CD4-positive, alpha-beta T cell treated with Interleukin-15 for 4 hours (primary cell): ENCODE measurements around the gene ALKAL2.

Experiments used
- DNase-seq: peaks from one replicate; pipeline ENCODE4 v3.0.0-alpha.2; 2020; ENCODE audit warnings: low spot score

Gene ALKAL2

GRCh38 chr2:290090-290722 is 2.3 kb upstream of the ALKAL2 start:
- peak; percentile 45 for DNase-seq

- no peak for DNase-seq
Observed at GRCh38 chr2:289362-290089, 1.6 kb upstream of the ALKAL2 start.

- DNase-seq, result no peak
Observed at GRCh38 chr2:288758-289361, 969 bp upstream of the ALKAL2 start.

GRCh38 chr2:287471-287885 is 413 bp downstream of the ALKAL2 start:
- no peak for DNase-seq

- DNase-seq, result no peak
Observed at GRCh38 chr2:286774-287392, 1.0 kb downstream of the ALKAL2 start.

- DNase-seq, result no peak
Observed at GRCh38 chr2:286035-286434, 1.9 kb downstream of the ALKAL2 start.

- no peak for DNase-seq
Observed at GRCh38 chr2:285531-285930, 2.4 kb downstream of the ALKAL2 start.

- DNase-seq, result no peak
Observed at GRCh38 chr2:284896-285492, 2.9 kb downstream of the ALKAL2 start.

GRCh38 chr2:283996-284794 is 3.7 kb downstream of the ALKAL2 start:
- no peak for DNase-seq

GRCh38 chr2:282371-283263 is 5.3 kb downstream of the ALKAL2 start:
- DNase-seq, result no peak

GRCh38 chr2:281381-281780 is 6.5 kb downstream of the ALKAL2 start:
- no peak for DNase-seq

GRCh38 chr2:280650-281110 is 7.2 kb downstream of the ALKAL2 start:
- no peak for DNase-seq

- DNase-seq, result no peak
Observed at GRCh38 chr2:279956-280649, 7.8 kb downstream of the ALKAL2 start.

- no peak for DNase-seq
Observed at GRCh38 chr2:279366-279765, 8.5 kb downstream of the ALKAL2 start.

- DNase-seq, result no peak
Observed at GRCh38 chr2:278927-279320, 9.0 kb downstream of the ALKAL2 start.

- no peak for DNase-seq
Observed at GRCh38 chr2:278312-278926, 9.5 kb downstream of the ALKAL2 start.

- no peak for DNase-seq
Observed at GRCh38 chr2:275466-275865, 12.4 kb downstream of the ALKAL2 start.

GRCh38 chr2:274503-274902 is 13.4 kb downstream of the ALKAL2 start:
- DNase-seq, result no peak

- no peak for DNase-seq
Observed at GRCh38 chr2:273333-273732, 14.6 kb downstream of the ALKAL2 start.

GRCh38 chr2:271917-272316 is 16.0 kb downstream of the ALKAL2 start:
- no peak for DNase-seq
